ENCODE results near the gene ZBTB7C.

Gene ZBTB7C

DNA sequence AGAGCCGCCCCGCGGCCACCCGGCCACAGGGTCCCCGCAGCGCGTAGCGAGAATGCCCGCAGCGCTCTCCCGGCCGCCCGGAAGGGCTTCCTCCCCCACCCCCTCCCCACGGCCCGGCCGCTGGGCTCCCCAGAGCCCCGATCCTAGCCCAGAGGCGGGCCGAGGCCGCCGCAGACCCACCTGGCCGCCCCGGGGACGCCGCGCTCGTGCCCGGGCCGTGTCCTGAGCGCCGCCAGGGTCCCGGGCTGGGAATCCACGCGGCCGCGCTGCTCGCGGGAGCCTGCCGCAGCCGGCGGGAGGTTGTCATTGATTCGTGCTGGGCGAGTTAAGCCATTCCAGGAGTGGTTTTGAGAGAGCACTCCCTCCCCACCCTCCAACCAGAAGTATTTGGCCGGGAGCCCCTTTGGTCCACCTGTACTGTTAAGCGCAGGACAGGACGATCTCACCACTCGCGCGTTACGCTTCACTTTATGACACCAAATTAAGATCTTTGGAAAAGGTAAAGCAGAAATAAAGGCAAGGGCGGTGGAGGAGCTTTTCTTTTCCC, 272.3 kb downstream of the ZBTB7C start:
- DNase-seq: no peak

DNA sequence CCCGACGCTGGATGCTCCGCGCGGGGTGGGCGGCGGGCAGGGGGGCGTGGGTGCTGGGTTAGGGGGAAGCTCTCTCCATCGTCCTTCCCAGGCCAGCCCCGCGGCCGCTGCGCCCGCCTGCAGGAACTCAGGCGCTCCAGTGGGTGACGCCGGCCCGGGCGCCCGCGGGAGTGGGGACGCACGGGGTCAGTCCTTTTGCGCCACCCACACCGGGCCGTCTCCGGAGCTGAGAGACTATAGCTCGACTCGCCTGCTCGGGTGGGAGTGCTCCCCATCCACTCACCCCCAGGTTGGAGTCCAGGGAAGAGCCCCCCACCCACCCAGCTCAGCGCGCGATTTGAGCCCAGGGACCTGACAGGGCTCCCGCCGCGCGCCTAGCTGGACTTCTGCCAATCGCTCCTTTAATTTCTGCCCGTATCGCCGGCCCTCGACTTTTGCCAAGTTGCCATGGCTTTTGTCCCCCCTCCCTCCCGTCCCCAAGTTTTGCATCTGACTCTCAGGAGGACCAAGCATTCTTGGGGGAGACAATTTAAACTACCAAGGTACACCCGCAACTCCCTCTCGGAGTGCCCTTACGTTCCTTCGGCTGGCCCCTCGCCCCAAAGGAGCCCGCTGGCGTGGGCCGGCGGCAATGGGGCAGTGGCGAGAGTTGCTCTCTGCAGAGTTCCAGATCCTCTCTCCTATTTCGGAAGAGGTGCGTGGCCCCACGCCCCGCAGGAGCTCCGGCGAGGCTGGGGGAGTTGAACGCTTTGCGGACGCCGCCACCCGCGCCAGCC, 272.9 kb downstream of the ZBTB7C start:
- DNase-seq: no peak

DNA sequence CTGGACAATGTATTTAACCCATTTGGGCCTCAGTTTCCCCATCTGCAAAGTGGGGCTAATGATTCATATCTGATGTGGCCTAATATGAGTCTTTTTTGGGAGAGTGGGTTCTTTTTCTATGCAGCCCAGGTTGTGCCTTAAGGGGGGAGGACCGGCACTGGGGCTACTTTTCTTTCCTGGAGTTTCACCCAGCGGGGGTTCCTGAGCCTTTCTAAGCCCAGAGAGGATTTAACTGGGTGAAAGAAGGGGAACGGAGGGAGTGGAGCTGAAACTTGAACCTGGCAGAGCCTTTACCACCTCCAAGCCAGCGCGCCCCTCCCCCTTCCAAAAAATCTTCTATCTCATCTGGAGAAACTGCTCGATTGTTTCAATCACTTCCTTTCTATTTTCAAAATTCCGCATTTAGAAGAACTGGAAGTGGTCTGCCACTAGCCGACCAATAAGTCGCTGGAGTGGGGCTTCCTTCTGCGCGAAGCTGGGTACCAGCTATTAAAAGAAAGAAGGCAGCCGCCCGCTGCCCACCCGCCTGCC, 273.7 kb downstream of the ZBTB7C start:
- no peak for DNase-seq

DNA sequence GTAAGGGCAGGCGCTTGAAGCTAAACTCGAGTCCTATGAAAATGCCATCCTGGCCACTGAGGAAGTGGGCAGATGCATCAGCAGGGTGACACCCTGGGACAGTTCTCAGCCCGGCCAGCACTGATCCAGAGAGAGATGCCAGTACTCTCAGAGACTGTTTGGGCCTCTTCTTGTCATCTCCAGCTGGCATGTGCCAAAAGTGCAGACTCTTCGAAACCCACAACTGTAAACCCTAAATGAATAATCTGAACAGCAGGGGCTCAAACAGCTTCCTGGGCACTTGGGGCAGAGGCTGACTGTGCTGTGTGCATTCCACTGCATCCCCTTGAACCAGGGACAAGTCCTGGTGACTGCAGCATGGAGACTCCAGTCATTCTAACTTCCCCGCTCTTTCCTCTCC, 274.6 kb downstream of the ZBTB7C start:
- DNase-seq: no peak

DNA sequence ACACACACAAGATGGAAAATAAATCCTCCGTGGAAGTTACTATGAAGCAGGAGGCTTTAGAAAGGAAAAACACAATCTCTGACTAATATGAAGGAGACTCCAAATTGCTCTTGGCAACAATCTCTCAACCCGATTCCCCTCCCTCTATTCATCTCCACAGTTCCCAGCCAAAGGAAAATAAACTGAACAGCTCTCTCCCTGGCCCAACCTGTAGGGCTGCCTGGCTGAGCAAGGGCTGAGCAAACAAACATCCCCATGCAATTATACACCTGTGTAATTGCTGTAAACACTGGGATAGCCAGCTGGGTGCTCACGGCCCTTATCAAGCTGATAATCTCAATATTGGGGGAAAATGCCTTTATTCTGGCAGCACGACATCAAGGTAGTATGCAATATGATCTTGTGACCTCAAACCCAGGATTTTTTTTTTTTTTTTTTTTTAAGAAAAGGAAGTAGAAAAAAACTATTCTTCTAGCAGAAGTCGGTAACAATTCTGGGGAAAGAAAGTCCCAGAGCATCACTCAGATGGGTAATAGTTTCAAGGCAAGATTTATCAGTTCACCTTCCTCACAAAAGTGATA, 275.4 kb downstream of the ZBTB7C start:
- no peak for DNase-seq

DNA sequence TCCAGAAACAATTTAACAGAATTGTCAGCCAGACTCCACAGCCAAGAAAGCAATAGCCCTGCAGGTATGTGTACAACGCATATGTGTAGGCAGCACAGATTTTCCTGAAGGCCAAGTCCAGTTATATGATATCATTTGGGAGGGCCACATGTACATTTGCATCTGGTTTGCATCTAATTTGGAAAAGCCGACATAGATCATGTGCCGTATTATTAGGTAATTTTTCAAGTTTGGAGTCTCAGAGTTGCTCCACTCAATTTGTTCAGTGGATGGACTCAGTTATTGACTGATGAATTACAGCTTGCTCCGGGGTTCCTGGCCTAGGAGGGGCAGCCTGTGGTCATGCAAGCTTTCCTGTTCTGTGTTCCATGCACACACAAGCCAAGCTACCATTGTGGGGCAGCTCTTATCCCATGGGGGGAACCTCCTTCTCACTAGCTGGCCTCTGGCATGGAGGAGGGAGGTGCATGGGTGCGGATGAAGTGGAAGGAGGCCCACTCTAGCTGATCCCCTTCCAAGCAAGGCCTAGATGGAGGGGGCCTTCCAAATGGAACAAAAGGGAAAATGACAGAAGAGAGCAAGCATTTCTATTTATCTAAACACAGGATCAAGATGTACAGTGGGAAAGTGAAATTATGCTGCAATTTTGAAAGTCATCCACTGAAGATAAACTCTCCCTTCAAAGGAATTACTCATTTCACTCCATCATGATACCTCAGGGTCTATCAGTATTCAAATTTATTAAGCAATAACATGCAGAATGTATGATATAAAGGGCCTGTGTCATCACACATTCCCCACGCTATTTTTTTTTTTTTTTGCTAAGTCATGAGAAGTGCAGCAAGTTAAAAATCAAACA, 276.2 kb downstream of the ZBTB7C start:
- DNase-seq: no peak

DNA sequence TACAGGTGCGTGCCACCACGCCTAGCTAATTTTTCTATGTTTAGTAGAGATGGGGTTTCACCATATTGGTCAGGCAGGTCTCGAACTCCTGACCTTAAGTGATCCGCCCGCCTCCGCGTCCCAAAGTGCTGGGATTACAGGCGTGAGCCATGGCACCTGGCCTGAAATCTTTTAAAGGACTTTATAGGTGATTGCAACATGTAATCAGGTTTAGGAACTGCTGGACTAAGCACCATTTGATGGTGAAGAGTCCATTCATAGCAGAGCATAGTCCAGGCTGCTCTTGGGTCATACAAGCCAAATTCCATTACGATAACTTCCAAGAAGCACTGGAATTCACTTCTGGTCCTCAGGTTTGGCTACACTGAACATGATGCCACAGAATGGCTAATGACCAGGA, 278.1 kb downstream of the ZBTB7C start:
- DNase-seq: no peak

DNA sequence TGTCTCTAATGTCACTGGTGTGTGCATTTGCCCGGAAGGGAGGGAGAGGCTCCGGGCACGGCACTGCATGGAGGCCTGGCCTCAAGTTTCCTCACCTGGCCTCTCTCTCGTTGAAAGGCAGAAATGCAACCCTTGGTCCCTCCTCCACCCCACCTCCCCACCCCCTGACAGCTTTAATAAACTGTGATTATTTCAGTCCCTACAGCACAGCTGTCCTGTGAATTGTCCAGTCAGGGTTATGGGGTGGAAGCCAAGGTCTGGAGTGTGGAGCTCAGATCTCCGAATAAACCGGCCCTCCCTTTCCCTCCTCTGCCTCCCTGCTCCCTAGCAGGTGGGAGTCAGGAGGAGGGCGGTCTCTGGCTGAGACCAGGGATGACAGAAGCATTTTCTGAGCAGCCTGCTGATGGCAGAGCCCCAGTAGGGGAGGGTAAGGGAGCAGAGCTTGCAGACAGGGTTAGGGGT, 279.5 kb downstream of the ZBTB7C start:
- no peak for DNase-seq

DNA sequence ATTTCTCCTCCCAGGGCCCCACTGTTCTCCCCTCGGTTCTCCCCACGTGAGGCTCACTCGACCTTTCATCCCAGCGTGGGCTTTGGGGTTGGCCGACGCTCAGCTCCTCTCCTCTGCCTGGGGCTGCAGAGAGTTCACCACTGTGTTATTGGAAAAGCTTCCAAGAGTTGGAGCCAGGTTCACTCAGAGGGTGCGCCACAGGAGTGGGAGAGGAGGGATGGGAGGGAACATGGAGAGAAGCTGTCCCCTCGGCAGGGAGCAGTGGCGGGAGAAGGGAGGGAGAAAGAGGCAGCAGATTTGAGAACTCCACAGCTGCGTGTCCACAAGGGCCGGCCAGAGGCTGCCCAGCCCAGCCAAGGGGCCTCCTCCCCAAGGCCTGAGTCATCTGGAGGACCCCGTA, 281.6 kb downstream of the ZBTB7C start:
- no peak for DNase-seq

DNA sequence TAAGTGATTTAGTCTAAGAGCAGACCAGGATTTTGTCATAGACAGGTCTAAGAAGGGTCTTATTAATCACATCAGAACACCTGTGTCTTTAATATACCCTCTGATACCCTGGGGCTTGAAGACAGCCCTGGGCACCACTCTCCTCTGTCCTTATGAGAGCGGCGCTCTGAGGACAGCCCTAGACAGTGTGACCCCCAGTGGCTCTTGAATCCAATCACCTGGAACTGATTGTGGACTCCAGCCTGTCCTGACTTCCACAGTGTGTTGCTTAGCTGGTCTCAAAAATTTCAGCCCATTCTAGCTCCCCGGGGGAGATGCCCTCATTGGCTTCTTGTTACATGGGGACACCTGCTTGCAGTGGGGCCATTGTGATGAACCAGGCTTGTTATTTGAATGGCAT, 282.9 kb downstream of the ZBTB7C start:
- no peak for DNase-seq

DNA sequence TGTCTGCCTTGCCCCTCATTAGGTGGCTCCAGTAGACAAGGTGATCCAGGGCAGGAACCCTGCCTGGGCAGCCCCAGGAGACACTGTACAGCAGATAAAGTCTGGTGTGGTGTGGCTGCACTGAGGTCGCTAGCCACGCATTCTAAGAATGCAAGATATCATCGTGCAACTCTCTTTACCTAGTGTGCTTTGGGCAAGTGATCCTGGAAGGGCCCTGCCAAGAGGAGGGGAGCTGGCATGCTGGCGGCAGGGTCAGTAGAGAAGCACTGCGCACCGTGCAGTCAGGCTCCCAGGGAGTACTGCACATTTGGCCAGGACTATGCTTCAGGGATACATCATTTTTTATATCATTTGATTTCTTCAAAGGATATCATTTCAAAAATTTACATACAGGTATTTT, 283.5 kb downstream of the ZBTB7C start:
- no peak for DNase-seq

DNA sequence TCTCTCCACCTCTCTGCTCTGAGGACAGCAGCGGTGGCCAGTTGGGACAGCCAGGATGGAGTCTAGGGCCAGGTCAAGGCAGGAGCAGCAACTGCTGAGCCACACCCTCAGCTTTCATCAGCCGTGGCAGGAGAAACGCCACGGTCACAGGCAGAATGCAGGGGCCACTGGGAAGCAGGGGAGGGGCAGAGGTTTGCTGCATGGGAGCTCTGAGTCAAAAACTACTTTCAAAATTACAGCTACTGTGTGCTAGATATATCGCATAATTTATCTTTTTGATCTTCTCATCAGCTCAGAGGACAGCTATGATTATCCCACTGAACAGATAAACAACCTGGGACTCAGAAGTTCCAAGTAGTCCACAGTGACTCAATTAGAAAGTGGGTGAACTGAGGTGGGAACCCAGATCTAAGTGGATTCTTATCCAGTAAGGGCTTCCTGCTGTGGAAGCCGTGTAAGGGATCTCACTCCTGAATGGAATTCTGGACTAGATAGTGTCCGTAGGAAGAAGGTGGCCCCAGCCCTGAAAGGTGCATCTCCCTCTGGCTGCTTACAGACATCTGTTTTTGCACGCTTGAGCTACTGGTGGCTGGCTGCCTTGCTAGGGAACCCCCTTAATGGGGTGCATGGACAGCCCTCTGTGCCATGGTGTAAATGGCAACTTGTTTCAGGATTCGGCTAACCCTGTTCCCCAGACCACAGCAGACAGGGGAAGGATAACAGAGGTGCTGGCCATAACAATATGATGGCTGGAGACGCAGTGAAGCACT, 284.1 kb downstream of the ZBTB7C start:
- no peak for DNase-seq

DNA sequence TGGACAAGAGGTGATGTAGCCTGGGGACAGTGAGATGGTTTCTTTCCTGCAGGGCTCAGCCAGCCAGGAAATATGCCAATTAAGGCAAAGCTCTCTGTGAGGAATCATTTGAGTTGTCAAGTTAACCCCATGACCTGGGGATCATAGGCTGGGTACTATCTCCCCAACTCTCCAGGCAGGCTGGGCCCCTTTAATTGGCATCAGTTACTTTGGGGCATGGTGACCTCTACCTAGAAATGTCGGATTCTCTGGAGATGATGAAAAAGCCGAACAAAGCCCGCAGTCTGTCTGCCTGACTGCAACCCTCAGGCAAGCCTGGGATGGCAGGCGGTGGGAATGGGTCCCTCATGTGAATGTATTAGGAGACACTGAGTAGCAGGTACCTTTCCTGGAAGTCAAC, 285.2 kb downstream of the ZBTB7C start:
- DNase-seq: no peak

DNA sequence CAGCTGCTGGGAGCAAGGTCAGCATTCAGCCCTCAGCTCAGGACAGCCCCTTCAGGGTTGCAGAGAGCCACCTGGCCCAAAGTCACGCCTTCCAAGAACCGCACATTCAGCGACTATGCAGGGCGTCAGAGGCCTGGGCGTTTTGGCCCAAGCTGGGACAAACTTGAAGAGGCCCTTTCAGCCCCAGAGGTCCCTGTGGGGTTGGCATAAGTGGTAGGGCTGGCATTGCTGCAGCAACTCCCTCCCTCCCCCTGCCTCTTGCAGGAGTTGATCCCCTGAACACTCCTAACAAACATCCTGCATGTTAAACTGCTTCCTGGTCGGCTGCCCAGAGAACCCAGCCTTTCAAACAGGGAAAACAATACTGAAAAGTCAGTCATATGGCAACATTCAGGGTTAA, 285.9 kb downstream of the ZBTB7C start:
- DNase-seq: no peak

DNA sequence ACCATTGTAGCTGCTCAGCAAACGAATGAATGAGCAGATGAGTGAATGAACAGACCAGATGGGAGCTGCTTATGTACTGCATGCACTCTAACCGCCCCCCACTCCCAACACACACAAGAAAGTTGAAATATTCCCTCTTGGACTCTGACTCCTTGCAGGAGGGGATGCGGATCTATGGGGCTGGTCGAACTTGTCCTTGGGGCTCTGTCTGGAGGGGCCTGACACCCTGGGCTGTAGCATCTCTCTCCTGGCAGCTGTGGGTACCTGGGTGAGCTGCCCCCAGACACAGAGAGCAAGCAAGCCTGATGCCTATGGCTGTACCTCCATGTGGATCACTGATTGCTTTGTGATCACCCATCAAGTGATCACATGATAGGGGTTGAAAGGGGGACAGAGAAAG, 286.4 kb downstream of the ZBTB7C start:
- DNase-seq: no peak

DNA sequence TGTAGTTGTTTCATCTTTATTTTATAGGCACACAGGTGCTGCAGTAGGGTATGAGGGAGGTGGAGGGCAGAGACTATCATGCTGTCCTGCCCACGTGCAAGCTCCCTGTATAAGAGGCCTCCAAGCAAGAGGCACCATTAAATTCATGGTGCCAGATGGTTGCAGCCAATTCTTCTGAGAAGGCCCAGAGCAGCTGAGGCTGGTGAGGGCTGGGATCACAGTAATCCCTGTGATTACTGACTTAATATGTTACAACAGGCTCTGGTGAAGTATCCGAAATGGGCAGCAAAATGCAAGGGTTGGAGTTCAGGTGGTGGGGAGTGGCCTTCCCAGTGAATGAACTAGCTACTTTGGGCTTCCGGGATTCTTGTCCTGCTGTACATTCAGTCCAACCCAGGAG, 286.8 kb downstream of the ZBTB7C start:
- DNase-seq: no peak

DNA sequence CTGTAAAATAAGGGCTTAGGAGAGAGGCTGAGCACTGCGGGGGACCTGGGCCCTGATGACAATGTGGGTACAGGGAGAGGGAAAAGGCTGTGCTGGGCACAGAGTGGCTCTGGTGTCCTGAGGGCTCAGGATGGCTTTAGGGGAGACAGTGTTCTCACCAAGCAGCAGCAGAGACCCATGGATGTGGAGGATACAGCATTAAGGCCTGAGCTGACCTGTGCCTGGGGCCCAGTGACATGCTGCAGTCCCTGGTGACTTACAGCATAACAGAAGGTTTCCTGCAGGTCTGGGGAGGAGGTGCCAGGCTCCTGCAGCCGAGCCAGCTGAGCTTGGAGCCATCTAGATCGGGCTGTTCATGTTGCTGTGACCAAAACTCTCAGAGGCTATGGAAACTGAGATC, 287.4 kb downstream of the ZBTB7C start:
- DNase-seq: no peak

DNA sequence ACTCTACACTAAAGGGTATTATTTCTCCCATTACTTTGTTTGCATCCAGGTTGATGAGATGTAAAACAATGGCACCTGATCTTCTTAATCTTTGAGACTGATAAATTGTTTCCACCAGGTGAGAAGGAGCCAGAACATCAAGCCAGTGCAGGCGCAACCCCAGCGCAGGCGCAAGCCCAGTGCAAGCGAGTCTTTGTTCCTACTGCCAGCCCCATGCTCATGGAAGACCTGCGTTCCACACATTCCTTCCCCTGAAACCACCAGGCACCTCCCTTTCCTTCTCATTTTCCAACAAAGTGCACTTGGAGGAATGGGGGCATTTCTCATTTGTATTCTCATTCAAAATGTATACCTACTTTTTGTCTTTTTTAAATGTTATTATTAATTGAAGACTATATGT, 290.0 kb downstream of the ZBTB7C start:
- DNase-seq: no peak

DNA sequence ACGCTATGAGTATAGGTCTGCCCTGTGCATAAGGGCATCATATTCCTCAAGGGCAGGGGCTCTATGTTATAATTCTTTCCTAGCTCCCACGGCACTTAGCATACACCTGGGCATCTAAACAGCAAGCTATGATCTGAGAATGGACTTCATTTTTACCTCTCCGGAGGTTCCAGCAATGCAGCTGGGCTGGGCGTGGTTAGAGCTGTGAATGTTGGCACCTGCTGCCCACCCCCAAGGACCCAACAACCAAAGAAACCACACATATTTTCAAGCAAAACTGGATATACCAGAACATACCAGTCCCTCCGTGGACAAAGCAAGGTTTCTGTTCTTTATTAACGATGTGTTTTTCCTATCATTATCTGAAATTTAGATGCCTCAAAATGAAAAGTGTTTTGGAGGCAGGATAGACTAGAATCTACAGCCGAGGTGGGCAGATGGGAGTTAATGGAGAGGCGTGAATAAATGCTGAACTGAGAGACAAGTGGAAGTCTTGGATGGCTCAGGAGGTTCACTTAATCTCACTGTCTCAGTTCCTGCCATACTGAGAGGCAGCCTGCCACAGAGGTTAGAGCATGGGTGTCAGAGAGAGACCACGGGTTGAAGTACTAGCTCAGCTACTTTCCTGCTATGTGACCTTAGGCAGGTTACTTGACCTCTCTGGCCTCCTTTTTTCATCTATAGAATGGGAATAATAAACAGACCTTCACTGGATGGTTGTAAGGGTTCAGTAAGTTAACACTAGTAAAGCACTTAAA, 292.1 kb downstream of the ZBTB7C start:
- DNase-seq: no peak

DNA sequence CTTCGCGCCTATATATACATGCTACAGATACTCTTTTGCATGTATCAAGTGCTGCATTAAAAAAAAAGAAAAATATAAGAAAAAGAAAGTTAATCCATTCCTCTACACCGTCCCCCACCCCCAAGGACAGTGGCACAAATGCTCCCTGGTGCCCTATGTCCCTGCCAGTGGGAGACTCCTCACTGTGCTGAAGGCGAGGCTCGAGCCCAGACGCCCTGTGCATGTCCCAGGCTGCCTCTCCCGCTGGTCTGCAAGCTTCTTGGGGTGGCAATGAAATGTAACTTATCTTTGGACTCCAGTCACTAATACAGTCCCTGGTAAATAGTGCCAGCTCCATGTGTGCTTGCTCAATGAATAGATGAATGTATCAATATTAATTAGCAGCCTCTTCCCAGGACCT, 293.2 kb downstream of the ZBTB7C start:
- DNase-seq: no peak

DNA sequence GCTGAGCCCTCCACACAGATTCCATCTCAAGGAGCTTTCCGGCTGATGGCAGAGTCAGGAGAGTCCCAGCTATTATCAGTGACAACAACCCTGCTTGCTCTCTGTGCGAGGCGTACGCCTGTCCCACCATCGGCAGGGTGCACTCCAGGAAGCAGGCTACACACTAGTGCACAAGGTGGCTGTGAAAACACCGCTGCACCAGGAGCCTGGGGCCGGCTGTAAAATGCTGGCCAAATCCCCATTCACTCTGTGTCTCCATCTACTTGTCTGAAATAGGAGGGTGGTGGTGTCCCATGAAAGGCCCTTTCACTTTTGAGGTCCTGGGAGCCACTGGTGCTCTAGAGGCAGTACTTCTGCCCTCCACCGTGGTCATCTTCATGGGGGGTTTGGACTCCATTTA, 295.5 kb downstream of the ZBTB7C start:
- no peak for DNase-seq

DNA sequence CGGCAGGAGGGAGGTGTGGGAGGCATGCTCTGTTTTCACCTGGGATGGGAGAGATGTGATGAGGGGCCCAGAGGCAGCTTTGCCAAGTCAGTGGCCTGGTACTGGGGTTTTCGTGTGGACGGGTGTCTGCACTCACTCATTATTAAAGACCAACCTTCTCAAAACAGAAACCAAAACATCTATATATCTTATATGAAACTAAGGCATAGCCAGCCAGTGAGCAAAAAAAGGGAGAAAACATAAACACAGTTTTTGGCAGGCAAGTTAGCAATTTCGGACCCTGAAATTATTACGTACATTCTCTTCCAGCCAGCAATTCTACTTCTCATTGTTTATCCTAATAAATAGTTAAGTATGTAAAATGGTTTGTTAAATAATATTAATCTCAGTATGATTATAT, 297.6 kb downstream of the ZBTB7C start:
- DNase-seq: no peak

Measured in T-helper 9 cell (primary cell).